NCI-H187 treated with DMSO at 0.1 percent for 48 hours (cell line): ENCODE results near the gene IGF2BP2.
"Not testable (repeated sequence)": the region's sequence is repeated elsewhere in the genome, so short reads cannot be mapped to it uniquely, and the experiment has no call there.

Experiments used
- DNase-seq: peaks from one replicate; lab custom pipeline; 2025; lab: John Stamatoyannopoulos, UW

The IGF2BP2 gene

GRCh38 chr3:185639632-185640206 is 185.1 kb downstream of the IGF2BP2 start:
- no peak for DNase-seq

GRCh38 chr3:185638651-185639050 is 186.2 kb downstream of the IGF2BP2 start:
- DNase-seq = not testable (repeated sequence)

DNA sequence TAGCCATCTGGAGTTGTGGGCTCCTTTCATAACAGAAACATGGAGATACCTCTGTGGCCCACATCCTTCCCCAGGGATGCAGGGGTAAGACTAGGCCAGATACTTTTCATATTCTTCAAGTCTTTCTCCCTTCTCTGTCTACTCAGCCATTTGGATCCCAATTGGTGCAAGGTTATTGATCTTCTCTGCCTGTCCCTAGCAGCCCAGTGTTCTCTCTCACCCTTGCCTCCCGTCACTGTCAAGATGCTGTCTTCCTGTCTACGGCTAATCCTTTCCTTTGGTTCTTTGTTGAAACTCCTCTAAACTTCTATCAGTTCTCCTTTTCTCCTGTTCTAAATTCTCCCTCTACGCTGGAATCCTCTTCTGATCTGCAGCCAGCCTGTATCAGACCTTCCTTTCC is 187.5 kb downstream of the IGF2BP2 start:
- no peak for DNase-seq

GRCh38 chr3:185632996-185633395 is 191.8 kb downstream of the IGF2BP2 start:
- DNase-seq = no peak

- DNase-seq = no peak
Observed at GRCh38 chr3:185631508-185632206, 193.2 kb downstream of the IGF2BP2 start.

DNA sequence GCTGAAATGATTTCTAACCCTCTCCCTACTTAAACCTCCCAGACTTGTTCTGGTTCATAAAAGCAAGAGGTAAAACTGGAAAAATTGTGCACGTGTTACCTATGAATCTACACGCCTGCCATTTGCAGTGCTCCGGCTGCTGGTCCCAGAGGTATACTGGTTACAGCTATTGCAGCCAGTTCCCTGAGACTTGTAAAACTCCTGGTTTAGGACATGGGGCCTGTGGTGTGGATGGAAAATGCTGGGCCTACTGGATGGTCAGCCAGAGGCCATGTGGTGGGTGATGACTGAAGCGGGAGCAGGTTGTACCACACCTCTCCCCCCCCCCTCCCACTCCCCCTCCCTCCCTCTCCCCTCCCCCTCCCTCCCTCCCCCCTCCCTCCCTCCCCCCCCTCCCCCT is 193.7 kb downstream of the IGF2BP2 start:
- DNase-seq = no peak

- DNase-seq = no peak
Observed at GRCh38 chr3:185630182-185630622, 194.6 kb downstream of the IGF2BP2 start.

DNA sequence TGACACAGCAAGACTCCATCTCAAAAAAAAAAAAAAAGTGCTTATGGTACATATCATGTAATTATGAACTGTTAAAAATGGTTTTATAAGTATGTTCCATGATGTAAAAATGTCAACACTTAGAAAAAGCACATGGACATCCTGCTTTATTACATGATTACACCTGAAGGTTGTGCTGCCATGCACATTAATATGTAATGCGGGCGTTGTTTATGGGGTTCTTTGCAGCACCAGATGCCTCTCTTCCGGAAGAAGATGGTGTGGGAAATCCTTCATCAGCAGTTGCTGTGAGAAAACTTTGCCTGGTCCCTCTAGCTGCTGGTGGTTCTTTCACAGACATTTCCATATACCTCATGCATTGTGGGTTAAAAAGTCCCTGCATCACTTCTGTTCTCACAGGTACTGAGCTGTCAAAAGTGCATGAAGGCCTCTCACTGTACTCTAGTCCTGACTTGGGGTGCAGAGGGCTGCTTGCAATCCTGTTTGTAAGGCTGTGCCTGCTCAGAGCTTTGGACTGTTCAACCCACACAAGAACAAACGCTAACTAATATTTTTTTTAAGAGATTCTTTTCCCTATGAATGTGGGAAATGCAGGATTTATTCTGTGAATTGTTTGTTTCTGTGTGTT is 195.2 kb downstream of the IGF2BP2 start:
- no peak for DNase-seq

- no peak for DNase-seq
Observed at GRCh38 chr3:185625784-185626183, 199.1 kb downstream of the IGF2BP2 start.

GRCh38 chr3:185623939-185624665 is 200.7 kb downstream of the IGF2BP2 start:
- no peak for DNase-seq

DNA sequence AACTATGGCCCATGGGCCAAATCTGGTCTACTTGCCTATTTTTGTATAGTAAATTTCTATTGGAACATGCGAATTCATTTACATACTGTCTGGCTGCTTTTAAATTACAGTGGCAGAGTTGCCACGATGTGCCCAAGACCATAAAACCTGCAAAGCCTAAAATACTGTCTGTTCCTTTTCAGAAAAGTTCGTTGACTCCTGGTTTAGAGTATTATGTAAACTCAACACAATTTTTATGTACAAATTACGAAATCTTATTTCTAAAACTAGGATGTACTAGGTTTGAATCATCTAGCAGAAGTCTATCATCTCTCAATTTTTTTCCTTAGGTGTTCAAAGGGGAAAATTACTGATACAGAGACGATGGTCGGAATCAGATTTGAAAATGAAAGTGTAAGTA is 211.8 kb downstream of the IGF2BP2 start:
- DNase-seq = no peak

DNA sequence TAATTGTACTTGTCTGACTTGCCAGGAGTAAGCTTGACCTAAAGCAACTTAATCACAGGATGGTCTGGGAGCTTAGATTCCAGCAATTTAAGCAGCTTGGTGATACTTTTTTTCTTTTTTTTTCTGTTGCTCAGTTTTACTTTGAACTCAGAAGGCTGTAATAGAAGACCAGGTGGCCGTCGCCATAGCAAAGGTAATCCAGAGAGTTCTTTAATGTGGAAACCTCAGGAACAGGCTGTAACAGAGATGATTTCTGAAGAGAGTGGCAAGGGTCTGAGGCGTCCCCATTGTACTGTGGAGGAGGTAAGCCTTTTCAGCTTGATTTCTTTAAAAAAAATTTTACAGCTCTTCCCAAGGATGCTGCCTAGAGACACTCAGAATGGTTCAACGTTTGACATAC is 218.6 kb downstream of the IGF2BP2 start:
- no peak for DNase-seq

- no peak for DNase-seq
Observed at GRCh38 chr3:185605566-185605965, 219.3 kb downstream of the IGF2BP2 start.

DNA sequence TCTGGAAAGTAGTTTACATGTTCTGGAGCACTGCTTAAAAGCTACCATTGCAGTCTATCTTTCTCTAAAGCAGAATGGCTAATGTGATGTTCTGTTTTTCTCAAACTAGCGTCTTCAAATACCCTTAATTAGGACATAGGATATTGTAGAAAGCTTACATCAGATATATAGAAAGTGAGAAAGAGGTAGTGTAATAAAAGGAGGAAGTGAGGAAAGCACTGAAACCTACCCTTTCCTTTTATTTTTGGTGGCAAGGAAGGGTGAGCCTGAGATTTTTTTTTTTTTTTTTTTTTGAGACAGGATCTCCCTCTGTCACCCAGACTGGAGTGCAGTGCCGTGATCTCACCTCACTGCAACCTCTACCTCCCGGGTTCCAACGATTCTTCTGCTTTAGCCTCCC is 229.3 kb downstream of the IGF2BP2 start:
- no peak for DNase-seq

- no peak for DNase-seq
Observed at GRCh38 chr3:185594073-185594472, 230.8 kb downstream of the IGF2BP2 start.
